ENCODE data around the gene ECHS1. TPM values are rescaled to one million over a fixed set of nuclear protein-coding genes. Genes with fewer than 3 reads are reported as not detected.

ECHS1 gene
- polyA plus RNA-seq, 2 of the 4 experiments (the other 2 are of a cell fraction), result 66.7 to 133 TPM

- no peak overlapping the region for H3K27ac ChIP-seq
- H3K4me3 ChIP-seq, result no peak overlapping the region
- ATAC-seq (no peak), FAIRE-seq (no peak), DNase-seq (ENCODE audit: low read depth in 1 of 2, low spot score in 1 of 2) (no peak)
- no peaks in the 10 kb centered on the region for H3K9me3 ChIP-seq
- TF ChIP-seq FOSB (CRISPR knock-in tag; IDR thresholded peaks at IDR 0.05) (no peak), RNF2 (IDR thresholded peaks at IDR 0.05; ENCODE audit: borderline replicate concordance, low read depth) (no peak), CBX2 (IDR thresholded peaks at IDR 0.05; ENCODE audit: borderline replicate concordance, low read depth) (no peak), RCOR1 (IDR thresholded peaks at IDR 0.05; ENCODE audit: low read depth, low read length) (no peak), RFX5 (IDR thresholded peaks at IDR 0.05) (no peak), PHF8 (IDR thresholded peaks at IDR 0.05; ENCODE audit: borderline replicate concordance, low read depth) (no peak), ELK1 (IDR thresholded peaks at IDR 0.05; ENCODE audit: low read depth, low read length) (no peak), HES2 (IDR thresholded peaks at IDR 0.05) (no peak), PBX3 (IDR thresholded peaks at IDR 0.05) (no peak), ZSCAN20 (CRISPR knock-in tag; IDR thresholded peaks at IDR 0.05) (no peak), TP53 (CRISPR knock-in tag; IDR thresholded peaks at IDR 0.05) (no peak), KDM5A (IDR thresholded peaks at IDR 0.05) (no peak), FOXS1 (CRISPR knock-in tag; IDR thresholded peaks at IDR 0.05) (no peak), JUN (IDR thresholded peaks at IDR 0.05) (no peak), CHD4 (IDR thresholded peaks at IDR 0.05; ENCODE audit: borderline replicate concordance) (no peak), NPAS2 (CRISPR knock-in tag; IDR thresholded peaks at IDR 0.05; ENCODE audit: borderline replicate concordance) (no peak), MAZ (IDR thresholded peaks at IDR 0.05; ENCODE audit: borderline replicate concordance, low read depth, low read length) (no peak), EHMT2 (IDR thresholded peaks at IDR 0.05; ENCODE audit: low read depth) (no peak), ZC3H11A (IDR thresholded peaks at IDR 0.05) (no peak)
- no peak overlapping the region for H3K4me2 ChIP-seq
- ChIA-PET POLR2A (no interaction called here), CTCF (interaction anchor here (2.2 kb wide), 1 partner anchor 31 kb away, joined by 5 read pairs; no protein-coding TSS in a partner anchor)
- peaks cover 3% of the 10 kb centered on the region; the same call in 1 of the 3 replicates for H3K4me1 ChIP-seq
- 72% methylated on average over 7 of the region's 9 CpGs for WGBS (ENCODE audit: missing lambda C conversion rate)
Observed at GRCh38 chr10:133349577-133350011, 23.6 kb downstream of the ECHS1 start.

GRCh38 chr10:133349160-133349568, 24.0 kb downstream of the ECHS1 start:
- ATAC-seq (no peak), DNase-seq (ENCODE audit: low read depth in 1 of 2, low spot score in 1 of 2) (no peak), FAIRE-seq (no peak)
- ChIA-PET CTCF (interaction anchor here (2.2 kb wide), 1 partner anchor 30 kb away, joined by 5 read pairs; no protein-coding TSS in a partner anchor), POLR2A (no interaction called here)
- H3K27ac ChIP-seq, result no peak overlapping the region
- H3K4me1 ChIP-seq, result peaks cover 3% of the 10 kb centered on the region; the same call in 1 of the 3 replicates
- WGBS (ENCODE audit: missing lambda C conversion rate), result 85% methylated on average over 8 of the region's 8 CpGs
- no peak overlapping the region for H3K4me2 ChIP-seq
- no peaks in the 10 kb centered on the region for H3K9me3 ChIP-seq
- TF ChIP-seq JUN (IDR thresholded peaks at IDR 0.05), result no peak
- TF ChIP-seq ZFP36 (IDR thresholded peaks at IDR 0.05; ENCODE audit: borderline replicate concordance, partially characterized antibody), result peak; percentile 24
- H3K4me3 ChIP-seq, result no peak overlapping the region
